ENCODE measurements around the gene CSMD2. TPM values are rescaled to one million over a fixed set of nuclear protein-coding genes. Genes with fewer than 3 reads are reported as not detected.

Gene CSMD2
- total RNA-seq, 1 experiment from 2014 or later, result not detected

- no peak for TF ChIP-seq EZH2 (IDR thresholded peaks at IDR 0.05; ENCODE audit: low read depth)
- TF ChIP-seq, protein P1, sequence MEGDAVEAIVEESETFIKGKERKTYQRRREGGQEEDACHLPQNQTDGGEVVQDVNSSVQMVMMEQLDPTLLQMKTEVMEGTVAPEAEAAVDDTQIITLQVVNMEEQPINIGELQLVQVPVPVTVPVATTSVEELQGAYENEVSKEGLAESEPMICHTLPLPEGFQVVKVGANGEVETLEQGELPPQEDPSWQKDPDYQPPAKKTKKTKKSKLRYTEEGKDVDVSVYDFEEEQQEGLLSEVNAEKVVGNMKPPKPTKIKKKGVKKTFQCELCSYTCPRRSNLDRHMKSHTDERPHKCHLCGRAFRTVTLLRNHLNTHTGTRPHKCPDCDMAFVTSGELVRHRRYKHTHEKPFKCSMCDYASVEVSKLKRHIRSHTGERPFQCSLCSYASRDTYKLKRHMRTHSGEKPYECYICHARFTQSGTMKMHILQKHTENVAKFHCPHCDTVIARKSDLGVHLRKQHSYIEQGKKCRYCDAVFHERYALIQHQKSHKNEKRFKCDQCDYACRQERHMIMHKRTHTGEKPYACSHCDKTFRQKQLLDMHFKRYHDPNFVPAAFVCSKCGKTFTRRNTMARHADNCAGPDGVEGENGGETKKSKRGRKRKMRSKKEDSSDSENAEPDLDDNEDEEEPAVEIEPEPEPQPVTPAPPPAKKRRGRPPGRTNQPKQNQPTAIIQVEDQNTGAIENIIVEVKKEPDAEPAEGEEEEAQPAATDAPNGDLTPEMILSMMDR (conservative IDR thresholded peaks at IDR 0.05), result no peak
- DNase-seq, result no peak
- ChIA-PET CTCF (no interaction called here), POLR2A (ENCODE audit: unreplicated experiment) (no interaction called here)
- intact Hi-C loops (cut with micrococcal nuclease; ENCODE audit: unreplicated experiment), result no loop called here
- no peaks in the 10 kb centered on the region for H3K36me3 ChIP-seq (ENCODE audit: low read depth)
- no peak overlapping the region for H3K4me3 ChIP-seq
- no peaks in the 10 kb centered on the region for H3K4me1 ChIP-seq (replicated peaks; ENCODE audit: insufficient read depth)
- H2AFZ ChIP-seq, result no peak overlapping the region
- no peak overlapping the region for H3K4me2 ChIP-seq
- no TSS peak for BruUV-seq (replicated peaks)
- no peaks in the 10 kb centered on the region for H4K20me1 ChIP-seq (ENCODE audit: insufficient read depth)
- no peaks in the 10 kb centered on the region for H3F3A ChIP-seq (ENCODE audit: insufficient read depth, low read depth)
- no peak overlapping the region for H3K27ac ChIP-seq
- H3K9me3 ChIP-seq (ENCODE audit: insufficient read depth, low read depth), result no peaks in the 10 kb centered on the region
- H3K9me2 ChIP-seq (ENCODE audit: insufficient read depth), result no peaks in the 10 kb centered on the region
- peaks cover 75% of the 10 kb centered on the region for H3K27me3 ChIP-seq (ENCODE audit: insufficient read depth, low read depth)
- H3K79me2 ChIP-seq (ENCODE audit: low read depth), result no peaks in the 10 kb centered on the region
Observed at GRCh38 chr1:33655496-33655895, 509.5 kb downstream of the CSMD2 start.

DNA sequence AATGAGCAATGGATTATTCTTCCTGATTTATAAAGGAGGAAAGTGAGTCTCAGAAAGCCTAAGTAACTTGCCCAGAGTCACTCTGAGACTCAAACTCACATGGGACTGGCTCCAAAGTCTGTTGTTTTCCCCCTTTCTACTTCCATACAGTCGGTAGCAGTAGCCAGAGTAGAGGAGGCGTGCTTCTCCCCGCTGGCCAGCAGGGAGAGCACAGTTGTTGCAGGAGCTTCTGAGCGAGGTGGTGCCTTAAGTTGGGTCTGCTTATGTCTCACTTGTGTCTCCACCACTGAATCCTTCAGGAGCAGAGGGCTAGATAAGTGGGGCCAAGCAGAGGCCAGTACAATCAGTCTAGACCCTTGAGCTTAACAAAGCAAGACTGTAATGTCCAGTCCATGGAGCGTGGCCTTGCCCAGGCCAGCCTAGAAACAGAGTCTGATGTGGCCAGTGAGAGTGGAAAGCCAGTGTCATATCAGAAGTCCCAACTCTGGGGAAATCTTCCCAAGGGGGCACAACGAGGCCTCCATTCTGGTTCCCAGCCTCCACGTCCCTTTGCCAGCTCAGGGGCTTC, 510.7 kb downstream of the CSMD2 start:
- no peak overlapping the region for H3K4me2 ChIP-seq
- H2AFZ ChIP-seq, result no peak overlapping the region
- H3K79me2 ChIP-seq (ENCODE audit: low read depth), result no peaks in the 10 kb centered on the region
- no peak overlapping the region for H3K27ac ChIP-seq
- no peaks in the 10 kb centered on the region for H3K9me2 ChIP-seq (ENCODE audit: insufficient read depth)
- TF ChIP-seq, protein P1 (conservative IDR thresholded peaks at IDR 0.05), result no peak
- no peak for TF ChIP-seq EZH2 (IDR thresholded peaks at IDR 0.05; ENCODE audit: low read depth)
- CTCF ChIA-PET, result no interaction called here
- BruUV-seq (replicated peaks), result no TSS peak
- H3K4me1 ChIP-seq (replicated peaks; ENCODE audit: insufficient read depth), result no peaks in the 10 kb centered on the region
- intact Hi-C loops (cut with micrococcal nuclease; ENCODE audit: unreplicated experiment), result no loop called here
- no peaks in the 10 kb centered on the region for H3K36me3 ChIP-seq (ENCODE audit: low read depth)
- peaks cover 74% of the 10 kb centered on the region for H3K27me3 ChIP-seq (ENCODE audit: insufficient read depth, low read depth)
- no peak for DNase-seq
- no peaks in the 10 kb centered on the region for H4K20me1 ChIP-seq (ENCODE audit: insufficient read depth)
- H3K4me3 ChIP-seq, result no peak overlapping the region
- POLR2A ChIA-PET (ENCODE audit: unreplicated experiment), result no interaction called here
- no peaks in the 10 kb centered on the region for H3K9me3 ChIP-seq (ENCODE audit: insufficient read depth, low read depth)
- no peaks in the 10 kb centered on the region for H3F3A ChIP-seq (ENCODE audit: insufficient read depth, low read depth)

DNA sequence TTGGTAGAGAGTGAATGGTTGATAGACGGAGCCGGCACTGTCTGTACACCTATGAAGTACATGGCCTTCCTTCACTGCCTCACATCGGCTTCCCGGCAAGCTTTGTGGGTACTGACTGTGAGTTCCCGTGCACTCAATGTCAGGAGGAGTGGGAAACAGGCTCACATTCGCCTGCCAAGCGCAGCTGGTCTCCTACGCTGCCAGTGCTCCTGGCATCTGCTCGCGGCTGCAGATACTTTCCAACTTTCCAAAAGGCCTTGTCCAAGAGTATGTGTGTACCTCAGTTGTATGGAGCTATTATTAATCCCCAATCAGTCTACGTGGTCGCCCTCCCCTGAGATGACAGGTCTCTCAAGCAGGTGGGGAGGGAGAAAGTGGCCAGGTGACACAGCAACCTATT, 511.8 kb downstream of the CSMD2 start:
- H3F3A ChIP-seq (ENCODE audit: insufficient read depth, low read depth), result no peaks in the 10 kb centered on the region
- DNase-seq, result no peak
- ChIA-PET CTCF (no interaction called here), POLR2A (ENCODE audit: unreplicated experiment) (no interaction called here)
- H3K79me2 ChIP-seq (ENCODE audit: low read depth), result no peaks in the 10 kb centered on the region
- intact Hi-C loops (cut with micrococcal nuclease; ENCODE audit: unreplicated experiment), result no loop called here
- TF ChIP-seq, protein P1 (conservative IDR thresholded peaks at IDR 0.05), result no peak
- TF ChIP-seq EZH2 (IDR thresholded peaks at IDR 0.05; ENCODE audit: low read depth), result no peak
- peaks cover 75% of the 10 kb centered on the region for H3K27me3 ChIP-seq (ENCODE audit: insufficient read depth, low read depth)
- H3K9me2 ChIP-seq (ENCODE audit: insufficient read depth), result no peaks in the 10 kb centered on the region
- H3K4me2 ChIP-seq, result no peak overlapping the region
- no peaks in the 10 kb centered on the region for H3K4me1 ChIP-seq (replicated peaks; ENCODE audit: insufficient read depth)
- no peaks in the 10 kb centered on the region for H4K20me1 ChIP-seq (ENCODE audit: insufficient read depth)
- H3K27ac ChIP-seq, result no peak overlapping the region
- no TSS peak for BruUV-seq (replicated peaks)
- no peaks in the 10 kb centered on the region for H3K36me3 ChIP-seq (ENCODE audit: low read depth)
- H3K9me3 ChIP-seq (ENCODE audit: insufficient read depth, low read depth), result no peaks in the 10 kb centered on the region
- H3K4me3 ChIP-seq, result no peak overlapping the region
- H2AFZ ChIP-seq, result no peak overlapping the region

All from PC-9 (cell line).